C4-2B (cell line): ENCODE measurements around the gene HLA-DQA1.
"Not testable (repeated sequence)": the region's sequence is repeated elsewhere in the genome, so short reads cannot be mapped to it uniquely, and the experiment has no call there.

ENCODE experiments used
- H3K27ac ChIP-seq: fragments of 450-650 bp; 2 replicates; pipeline ENCODE4 v1.5.1; 2017
- CTCF ChIP-seq: fragments of 450-650 bp; conservative IDR thresholded peaks from 2 replicates; pipeline ENCODE4 v1.5.1; 2017; ENCODE audit warnings: mild to moderate bottlenecking
- ZFX ChIP-seq: fragments of 450-650 bp; IDR thresholded peaks from 2 replicates; pipeline ENCODE4 v1.6.1; 2017

The HLA-DQA1 gene

DNA sequence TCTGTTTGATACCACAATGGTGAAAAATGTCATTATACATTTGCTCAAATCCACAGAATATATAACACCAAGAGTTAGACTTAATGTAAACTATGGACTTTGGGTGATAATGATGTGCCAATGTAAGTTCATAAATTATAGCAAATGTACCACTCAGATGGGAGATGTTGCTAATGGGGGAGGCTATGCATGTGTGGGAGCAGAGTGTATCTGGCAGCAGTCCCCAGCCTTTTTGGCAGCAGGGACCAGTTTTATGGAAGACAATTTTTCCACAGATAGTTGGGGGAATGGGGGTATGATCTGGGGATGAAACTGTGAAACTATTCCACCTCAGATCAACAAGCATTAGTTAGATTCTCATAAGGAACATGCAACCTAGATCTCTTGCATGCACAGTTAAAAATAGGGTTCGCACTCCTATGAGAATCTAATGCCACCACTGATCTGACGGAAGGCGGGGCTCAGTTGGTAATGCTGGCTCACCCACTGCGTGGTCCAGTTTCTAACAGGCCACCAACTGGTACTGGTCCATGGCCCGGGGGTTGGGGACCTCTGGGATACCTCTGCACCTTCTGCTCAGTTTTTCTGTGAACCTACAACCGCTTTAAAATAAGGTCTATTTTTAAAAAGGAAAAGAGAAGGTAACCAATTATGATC lies 8.0 kb downstream of the HLA-DQA1 start:
- TF ChIP-seq ZFX (no peak), CTCF (no peak)
- H3K27ac ChIP-seq, result no peak overlapping the region

DNA sequence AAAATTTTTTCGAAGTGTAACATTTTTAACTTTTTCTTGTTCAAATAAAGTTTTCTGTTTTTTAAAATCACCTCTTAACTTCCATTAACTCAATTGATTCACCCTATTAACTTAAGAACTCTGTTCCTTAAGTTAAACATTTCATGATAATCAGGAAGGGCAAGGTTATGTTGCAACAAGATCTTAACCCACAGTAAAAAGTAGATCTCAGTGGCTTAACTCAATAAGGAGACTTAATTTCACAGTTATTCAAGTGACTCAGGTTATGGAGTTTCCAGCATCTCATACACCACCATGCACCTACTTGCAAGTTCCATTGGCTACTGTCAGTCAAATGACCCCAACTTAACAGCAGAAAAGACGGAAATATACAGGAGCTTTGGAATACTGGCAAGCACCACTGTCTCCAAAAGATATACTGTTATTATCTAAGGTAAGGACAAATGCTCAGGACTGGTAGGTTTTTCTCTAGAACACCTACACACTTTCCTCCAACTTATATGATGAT lies 18.1 kb downstream of the HLA-DQA1 start:
- H3K27ac ChIP-seq, result no peak overlapping the region
- TF ChIP-seq CTCF (no peak), ZFX (no peak)

DNA sequence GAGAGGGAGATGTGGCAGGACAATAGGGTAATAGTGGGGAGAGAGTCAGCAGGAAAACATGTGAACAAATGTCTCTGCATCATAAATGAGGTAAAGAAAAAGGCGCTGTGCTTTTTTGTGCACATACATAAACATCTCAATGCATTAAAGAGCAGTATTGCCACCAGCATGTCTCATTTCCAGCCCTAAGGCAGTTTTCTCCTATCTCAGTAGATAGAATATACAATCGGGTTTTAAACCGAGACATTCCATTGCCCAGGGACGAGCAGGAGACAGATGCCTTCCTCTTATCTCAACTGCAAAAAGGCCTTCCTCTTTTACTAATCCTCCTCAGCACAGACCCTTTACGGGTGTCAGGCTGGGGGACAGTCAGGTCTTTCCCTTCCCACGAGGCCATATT lies 20.1 kb downstream of the HLA-DQA1 start:
- not testable (repeated sequence) for H3K27ac ChIP-seq

DNA sequence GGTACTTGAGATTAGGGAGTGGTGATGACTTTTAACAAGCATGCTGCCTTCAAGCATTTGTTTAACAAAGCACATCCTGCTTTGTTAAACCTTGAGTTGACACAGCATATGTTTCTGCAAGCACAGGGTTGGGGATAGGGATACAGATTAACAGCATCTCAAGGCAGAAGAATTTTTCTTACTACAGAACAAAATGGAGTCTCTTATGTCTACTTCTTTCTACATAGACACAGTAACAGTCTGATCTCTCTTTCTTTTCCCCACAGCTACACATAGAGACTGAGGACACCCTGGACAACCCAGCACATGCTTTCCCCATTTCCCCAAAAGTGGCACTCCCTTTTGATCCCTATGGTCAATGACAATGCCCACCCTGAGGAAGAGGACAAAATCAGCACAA lies 20.6 kb downstream of the HLA-DQA1 start:
- not testable (repeated sequence) for H3K27ac ChIP-seq

GRCh38 chr6:32658268-32658897 lies 21.2 kb downstream of the HLA-DQA1 start:
- no peak for TF ChIP-seq ZFX
- no peak for TF ChIP-seq CTCF
- H3K27ac ChIP-seq, result no peak overlapping the region

- no peak for TF ChIP-seq ZFX
- no peak overlapping the region for H3K27ac ChIP-seq
These were observed 22.8 kb downstream of the HLA-DQA1 start for GRCh38 chr6:32659856-32660595.

GRCh38 chr6:32662099-32662498 lies 24.9 kb downstream of the HLA-DQA1 start:
- H3K27ac ChIP-seq, result no peak overlapping the region
- TF ChIP-seq ZFX (no peak), CTCF (no peak)

- TF ChIP-seq ZFX (no peak), CTCF (no peak)
- H3K27ac ChIP-seq, result no peak overlapping the region
These were observed 25.6 kb downstream of the HLA-DQA1 start for GRCh38 chr6:32662836-32663235.

DNA sequence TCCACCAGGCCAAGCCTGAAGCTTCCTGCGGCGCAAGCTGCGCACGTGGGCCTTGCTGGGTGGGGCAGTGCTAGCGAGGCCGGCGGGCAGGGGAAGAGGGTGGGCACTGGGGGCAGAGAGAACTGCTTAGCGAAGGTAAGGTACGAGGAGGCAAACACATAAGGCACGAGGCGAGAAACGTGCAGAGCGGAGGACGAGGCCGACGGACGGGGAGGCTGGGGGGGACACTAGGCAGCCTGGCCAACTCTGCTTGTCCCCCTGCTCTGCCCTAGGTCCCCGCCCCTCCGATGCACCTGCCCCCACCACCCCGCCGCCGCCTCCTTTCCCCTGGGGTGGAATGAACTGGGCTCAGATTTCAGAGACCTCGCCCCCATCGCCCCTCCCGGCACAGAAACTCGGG lies 27.1 kb downstream of the HLA-DQA1 start:
- TF ChIP-seq CTCF (no peak), ZFX (no peak)
- H3K27ac ChIP-seq, result no peak overlapping the region
